Motor neuron (in vitro differentiated cells): ENCODE data around the gene LCOR. TPM values are rescaled to one million over a fixed set of nuclear protein-coding genes. Genes with fewer than 3 reads are reported as not detected.

Source experiments
- ATAC-seq, 8 experiments: fragments of 200-7000 bp; cut with Tn5 transposase; replicated peaks in 6 of 8; 2 replicates each; pipeline ENCODE4 v1.8.0; 2021; ENCODE audit warnings: mild to moderate bottlenecking in 8 of 8, moderate library complexity in 8 of 8
- H3K27ac ChIP-seq, 2 donors: fragments of 250-450 bp; sonication (Bioruptor Pico); 2 replicates each; pipeline ENCODE4 v1.9.0; 2021; ENCODE audit warnings: antibody characterized with exemption in 2 of 2, mild to moderate bottlenecking in 2 of 2, moderate library complexity in 1 of 2
- H3K4me1 ChIP-seq, 2 donors: fragments of 250-450 bp; sonication (Bioruptor Pico); replicated peaks in 1 of 2; 2 replicates each; pipeline ENCODE4 v1.6.1; 2021; ENCODE audit warnings: antibody characterized with exemption in 2 of 2, mild to moderate bottlenecking in 2 of 2, moderate library complexity in 1 of 2
- H3K4me3 ChIP-seq, 5 donors: fragments of 250-450 bp; sonication (Bioruptor Pico); 2 replicates each; pipeline ENCODE4 v1.9.0; 2021; ENCODE audit warnings: antibody characterized with exemption in 5 of 5, mild to moderate bottlenecking in 5 of 5, moderate library complexity in 4 of 5
- WGBS, 10 experiments: fragments of 450-650 bp; shearing (Covaris generic); methylation state at CpG; one replicate each; pipeline ENCODE4 v1.0.0; 2022; 5-methylcytosine and 5-hydroxymethylcytosine counted together
- in situ Hi-C, 9 experiments: fragments of 400-800 bp; cut with MboI; loops; one replicate each; pipeline ENCODE4 v1.15.0; 2021; ENCODE audit warnings: low sequenced_read_pairs in 9 of 9, low pct_unique_long_range_greater_than_20kb in 2 of 9; ENCODE audit not compliant: unreplicated experiment in 9 of 9
- total RNA-seq, 8 experiments: library from RNA; unstranded; fragments of 300-600 nt; gene quantifications; 2 replicates each; pipeline versions ENCODE4 v1.2.3 to v1.2.4, GENCODE V29; 2022

Gene LCOR
- total RNA-seq, 8 experiments from 2014 or later, result 11.0 to 62.7 (median 44.4) TPM

DNA sequence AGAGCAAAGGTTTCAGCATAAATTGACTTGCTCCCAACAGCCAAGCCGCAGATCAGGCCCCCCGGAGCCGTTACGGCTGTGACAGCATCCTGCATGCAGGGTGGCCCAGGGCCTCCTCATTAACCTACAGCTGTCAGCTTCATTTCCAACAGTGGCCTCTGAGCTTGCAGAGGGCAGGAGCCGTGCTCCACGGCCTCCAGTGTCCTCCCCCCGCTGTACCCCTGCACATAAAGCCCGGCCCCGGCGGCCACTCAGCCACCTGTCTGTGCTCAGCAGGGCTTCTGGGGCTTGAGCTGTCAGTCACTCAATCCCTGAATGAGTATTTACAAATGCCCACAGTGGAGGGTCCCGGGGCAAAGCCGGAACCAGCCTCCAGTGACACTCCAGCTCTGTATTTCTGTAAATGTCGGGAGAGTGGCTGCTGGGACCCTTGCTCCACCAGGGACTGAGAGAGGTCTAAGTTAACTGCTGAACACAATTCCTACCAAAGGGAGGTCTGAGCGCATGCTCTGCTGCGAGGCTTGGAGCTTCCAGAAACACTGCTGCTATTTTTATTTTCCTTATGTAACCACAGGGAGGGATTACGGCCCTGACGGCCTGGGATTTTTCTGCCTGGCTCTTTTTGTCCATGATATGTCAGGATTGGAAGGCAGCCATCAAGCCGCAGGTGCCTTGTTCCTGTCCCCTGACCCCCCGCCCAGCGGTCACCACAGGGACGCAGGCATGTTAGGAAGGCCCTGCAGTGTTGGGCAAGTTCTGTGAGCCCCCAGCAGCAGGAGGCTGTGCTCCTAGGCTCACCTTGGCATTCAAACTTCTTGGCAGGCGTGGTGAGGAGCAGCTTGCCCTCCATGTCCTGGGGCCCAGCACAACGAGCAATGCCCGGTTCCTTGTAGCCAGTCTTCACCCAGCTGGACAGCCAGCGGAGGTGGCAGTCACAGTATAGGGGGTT, 188.6 kb downstream of the LCOR start:
- H3K4me1 ChIP-seq, result peaks cover 0 to 11% of the 10 kb centered on the region in 2 donors
- 43 to 90% (median 74%) methylated on average over 1 to 9 of the region's 25 CpGs; no CpG with 5 or more reads in 2 of the 10 experiments for WGBS, 10 experiments
- H3K4me3 ChIP-seq, result no peak overlapping the region
- ATAC-seq, result peak in 1 of 8 experiments; percentile 26
- in situ Hi-C loops, result no loop called here
- peak overlapping the region in 1 of 2 donors; percentile 30 for H3K27ac ChIP-seq

DNA sequence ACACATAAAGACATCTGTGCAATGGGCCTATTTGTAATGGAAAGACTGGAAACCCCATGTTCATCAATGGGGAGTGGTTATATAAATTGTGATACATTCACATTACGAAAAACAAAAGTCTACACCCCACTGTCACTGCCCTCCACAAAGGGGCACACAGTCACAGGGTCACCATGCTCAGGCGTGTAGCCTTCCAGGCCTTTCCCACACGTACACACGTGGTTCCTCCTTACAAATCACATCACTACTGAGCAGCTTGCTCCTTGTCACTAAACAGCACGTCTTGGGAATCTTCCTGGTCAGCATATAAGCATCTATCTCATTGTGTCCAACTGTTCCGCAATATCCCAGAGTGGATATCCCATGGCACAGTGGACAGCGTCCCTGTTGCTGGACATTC, 190.5 kb downstream of the LCOR start:
- 80 to 100% (median 95%) methylated on average over 1 to 7 of the region's 7 CpGs; no CpG with 5 or more reads in 4 of the 10 experiments for WGBS, 10 experiments
- in situ Hi-C loops, result no loop called here

DNA sequence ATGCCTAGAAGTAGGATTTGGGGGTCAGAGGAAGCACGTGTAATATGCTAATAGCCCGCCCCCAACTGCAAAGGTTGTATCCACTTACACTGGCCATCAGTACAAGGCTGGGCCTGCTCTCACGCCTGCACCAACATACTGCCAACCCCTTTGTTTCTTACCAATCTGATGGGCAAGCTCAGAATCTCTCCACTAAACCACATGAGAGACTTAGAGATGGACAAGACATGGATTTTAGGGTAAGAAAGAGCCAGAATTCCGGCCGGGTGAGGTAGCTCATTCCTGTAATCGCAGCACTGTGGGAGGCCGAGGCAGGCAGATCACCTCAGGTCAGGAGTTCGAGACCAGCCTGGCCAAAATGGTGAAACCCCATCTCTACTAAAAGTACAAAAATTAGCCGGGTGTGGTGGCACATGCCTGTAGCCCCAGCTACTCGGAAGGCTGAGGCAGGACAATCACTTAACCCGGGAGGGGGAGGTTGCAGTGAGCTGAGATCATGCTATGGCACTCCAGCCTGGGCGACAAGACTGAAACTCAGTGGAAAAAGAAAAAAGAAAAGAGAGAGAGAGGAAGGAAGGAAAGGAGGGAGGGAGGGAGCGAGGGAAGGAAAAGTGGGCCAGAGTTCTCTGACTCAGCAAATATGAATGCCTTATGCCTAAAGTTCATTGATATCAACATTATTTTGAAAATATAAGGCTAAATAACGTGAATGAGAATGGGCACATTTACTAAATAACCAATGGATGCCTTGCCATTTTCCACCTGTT, 191.5 kb downstream of the LCOR start:
- ATAC-seq, result no peak
- Histone ChIP-seq H3K4me3 (no peak overlapping the region), H3K4me1 (peaks cover 0 to 7% of the 10 kb centered on the region in 2 donors), H3K27ac (no peak overlapping the region)
- WGBS, 10 experiments, result 53 to 95% (median 88%) methylated on average over 3 to 11 of the region's 14 CpGs
- in situ Hi-C loops, result no loop called here

More for the DNA sequence above, 190.5 kb downstream of the LCOR start:
- no peak overlapping the region for H3K27ac ChIP-seq
- peaks cover 0 to 7% of the 10 kb centered on the region in 2 donors for H3K4me1 ChIP-seq
- no peak overlapping the region for H3K4me3 ChIP-seq
- ATAC-seq, result no peak

DNA sequence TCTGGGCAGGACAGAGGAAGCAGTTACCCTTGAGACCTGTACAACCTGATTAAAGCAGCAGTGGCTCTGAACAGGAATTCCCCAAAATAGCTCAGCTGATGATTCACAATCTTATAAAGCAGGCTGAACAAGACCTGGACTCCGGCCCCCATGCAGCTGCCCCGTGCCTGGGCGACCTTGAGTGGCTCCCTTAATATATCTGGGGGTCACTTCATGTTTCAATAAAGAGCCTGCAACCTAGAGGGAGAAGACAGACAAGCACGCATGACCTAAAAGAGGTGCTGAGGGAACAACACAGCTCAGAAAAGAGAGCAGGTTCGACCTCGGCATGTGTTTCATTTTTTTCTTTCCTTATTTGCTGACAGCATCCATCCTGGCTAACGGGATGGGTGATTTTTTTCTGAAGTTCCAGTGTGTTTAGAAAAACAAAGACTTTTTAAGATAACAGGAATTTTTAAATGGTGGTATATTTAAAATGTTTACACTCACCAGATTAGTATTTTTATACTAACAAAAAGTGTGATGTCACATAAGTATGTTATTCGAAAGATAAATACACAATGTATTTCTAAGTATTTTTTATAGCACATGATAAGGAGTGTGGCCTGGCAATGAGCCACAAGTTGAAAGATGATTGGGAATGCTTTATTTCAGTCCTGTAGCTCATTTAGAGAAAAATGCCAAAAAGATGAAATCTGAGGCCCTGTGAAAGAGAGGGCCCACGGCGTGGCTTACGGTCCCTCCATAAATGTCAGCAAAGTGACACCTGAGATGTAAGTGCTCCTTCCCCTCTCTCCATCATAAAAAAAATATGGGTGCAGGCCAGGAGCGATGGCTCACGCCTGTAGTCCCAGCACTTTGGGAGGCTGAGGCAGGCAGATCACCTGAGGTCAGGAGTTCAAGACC, 192.3 kb downstream of the LCOR start:
- peak in 3 of 8 experiments; percentile 19 to 46 (median 28) for ATAC-seq
- in situ Hi-C loops, result no loop called here
- Histone ChIP-seq H3K4me3 (no peak overlapping the region), H3K4me1 (peaks cover 0 to 7% of the 10 kb centered on the region in 2 donors), H3K27ac (no peak overlapping the region)
- WGBS, 10 experiments, result 30 to 93% (median 84%) methylated on average over 2 to 9 of the region's 13 CpGs

DNA sequence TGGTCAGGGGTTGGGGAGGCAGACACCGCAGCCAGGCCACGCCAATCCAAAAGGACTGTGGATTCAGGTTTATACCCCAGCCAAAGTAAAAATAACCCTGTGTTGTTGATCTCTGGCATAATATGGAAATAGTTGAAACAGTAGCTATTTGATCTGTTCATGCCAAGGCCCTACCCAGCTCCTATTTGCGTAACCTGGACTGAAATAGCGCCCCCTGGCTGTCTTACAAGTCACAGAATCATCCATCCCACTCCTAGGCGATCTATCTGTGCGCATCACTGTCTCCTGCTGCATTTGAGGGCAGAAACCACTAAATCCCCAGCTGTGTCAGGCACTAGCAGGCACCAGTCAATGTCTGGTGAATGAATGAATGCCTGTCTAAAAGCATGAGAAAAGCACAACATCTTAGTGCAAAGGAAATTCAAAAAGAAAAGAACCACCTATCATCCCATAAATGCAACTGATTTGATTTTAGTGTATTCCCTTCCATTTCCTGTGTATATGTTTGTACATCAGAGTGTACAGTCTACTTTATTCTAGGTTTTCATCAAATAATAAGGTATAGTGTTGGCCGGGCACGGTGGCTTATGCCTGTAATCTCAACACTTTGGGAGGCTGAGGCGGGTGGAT, 193.6 kb downstream of the LCOR start:
- H3K27ac ChIP-seq, result no peak overlapping the region
- peak; percentile 47 to 85 (median 74) for ATAC-seq
- in situ Hi-C loops, result no loop called here
- peaks cover 0 to 1% of the 10 kb centered on the region in 2 donors for H3K4me1 ChIP-seq
- no peak overlapping the region for H3K4me3 ChIP-seq
- WGBS, 10 experiments, result 19 to 100% (median 75%) methylated on average over 1 to 8 of the region's 9 CpGs

DNA sequence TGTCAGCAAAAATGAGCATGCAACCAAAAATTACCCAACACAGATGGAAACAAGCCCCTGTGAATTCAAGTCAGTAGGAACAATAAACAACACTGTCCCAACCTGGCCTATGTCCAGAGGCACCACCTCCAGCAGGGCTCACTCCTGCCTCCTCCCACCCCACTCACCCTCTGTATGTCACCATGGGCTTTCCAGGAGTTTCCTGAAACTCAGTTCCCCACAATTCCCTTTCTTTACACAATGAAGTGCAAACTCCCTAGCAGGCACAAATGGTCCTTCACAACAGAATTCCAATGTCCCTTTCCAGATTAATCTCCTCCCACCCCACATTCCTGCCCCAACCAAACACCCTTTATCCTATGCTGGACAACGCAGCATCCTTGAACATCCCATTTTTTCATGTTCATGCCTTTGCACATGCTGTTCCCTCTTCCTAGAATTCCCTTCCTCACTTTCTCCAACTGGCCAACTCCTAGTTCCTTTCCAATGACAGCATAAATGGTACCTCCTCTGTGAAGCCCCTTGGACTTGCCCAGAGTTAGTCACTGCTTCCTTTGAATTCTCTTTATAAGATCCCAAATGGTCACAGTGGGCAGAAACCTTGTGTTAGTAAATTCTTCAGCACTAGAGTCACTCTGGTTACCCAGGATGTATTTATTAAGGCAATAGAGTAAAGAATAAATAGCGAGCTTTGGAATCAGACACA, 196.2 kb downstream of the LCOR start:
- WGBS, 10 experiments, result 50 to 100% (median 96%) methylated on average over 1 to 2 of the region's 2 CpGs; no CpG with 5 or more reads in 2 of the 10 experiments
- in situ Hi-C loops, result no loop called here
- no peak overlapping the region for H3K27ac ChIP-seq
- H3K4me3 ChIP-seq, result no peak overlapping the region
- no peak for ATAC-seq
- H3K4me1 ChIP-seq, result peaks cover 2% of the 10 kb centered on the region in 2 donors

DNA sequence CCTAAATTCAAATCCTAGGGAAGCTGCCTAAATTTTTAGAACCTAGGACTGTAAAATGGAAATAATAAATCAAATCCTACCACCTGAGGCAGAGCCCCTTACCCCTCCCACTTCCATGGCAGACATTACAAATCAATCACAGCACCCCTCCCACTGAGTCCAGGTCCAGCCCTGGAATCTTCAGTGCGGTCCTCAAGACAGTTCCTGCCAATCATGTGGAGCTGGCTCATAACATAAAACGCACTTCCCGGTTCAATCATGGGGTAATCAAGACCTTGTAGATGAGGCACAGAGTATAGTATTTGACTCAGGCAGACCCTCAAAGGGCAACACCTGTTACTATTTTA, 196.7 kb downstream of the LCOR start:
- in situ Hi-C loops, result no loop called here
- Histone ChIP-seq H3K27ac (no peak overlapping the region), H3K4me3 (no peak overlapping the region), H3K4me1 (peaks cover 2% of the 10 kb centered on the region in 2 donors)
- ATAC-seq, result no peak
- WGBS, 10 experiments, result 60 to 89% (median 77%) methylated on average over 1 to 3 of the region's 3 CpGs; no CpG with 5 or more reads in 6 of the 10 experiments

DNA sequence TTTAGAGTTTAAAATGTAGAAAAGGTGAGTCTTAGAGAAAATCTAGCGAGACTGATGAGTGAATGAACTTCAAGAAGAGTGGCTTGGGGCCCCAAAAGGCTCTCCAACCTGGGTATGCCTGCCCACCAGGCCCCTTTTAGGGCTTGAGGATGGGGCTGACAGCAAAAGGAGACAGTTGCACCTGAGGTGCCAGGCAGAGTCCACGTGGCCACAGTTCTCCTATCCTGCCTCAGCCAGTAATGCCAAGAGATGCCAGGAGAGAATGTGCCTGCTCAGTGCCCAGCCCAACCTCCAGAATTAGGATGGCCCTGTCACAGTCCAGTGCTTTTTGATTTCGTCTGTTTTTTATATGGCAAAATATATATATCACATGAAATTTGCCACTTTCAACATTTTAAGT, 197.2 kb downstream of the LCOR start:
- Histone ChIP-seq H3K4me1 (peaks cover 2% of the 10 kb centered on the region in 2 donors), H3K27ac (no peak overlapping the region), H3K4me3 (no peak overlapping the region)
- 22 to 90% (median 67%) methylated on average over 1 to 3 of the region's 3 CpGs; no CpG with 5 or more reads in 1 of the 10 experiments for WGBS, 10 experiments
- ATAC-seq, result no peak
- in situ Hi-C loops, result no loop called here

DNA sequence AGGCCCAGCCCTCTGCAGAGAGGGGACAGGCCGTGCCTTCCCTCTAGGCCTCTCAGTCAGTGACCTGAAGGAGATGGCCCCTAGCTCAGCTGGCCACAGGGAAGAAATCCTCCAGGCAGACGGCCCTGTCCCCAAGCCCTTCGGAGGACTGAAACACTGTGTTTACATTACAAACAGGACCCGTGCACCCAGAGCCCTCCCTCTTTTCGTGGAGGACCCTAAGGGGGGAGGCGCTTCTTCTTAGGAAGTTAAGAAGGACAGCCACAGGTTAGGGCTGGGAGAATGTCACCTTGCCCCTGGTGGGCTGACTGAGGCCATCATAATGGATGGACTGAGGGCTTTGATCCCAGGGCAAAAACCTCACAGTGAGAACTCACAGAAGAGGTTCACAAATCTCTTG, 198.8 kb downstream of the LCOR start:
- Histone ChIP-seq H3K27ac (no peak overlapping the region), H3K4me3 (no peak overlapping the region), H3K4me1 (peaks cover 2% of the 10 kb centered on the region in 2 donors)
- no peak for ATAC-seq
- WGBS, 10 experiments, result 40 to 80% (median 48%) methylated on average over 1 to 3 of the region's 6 CpGs; no CpG with 5 or more reads in 6 of the 10 experiments
- in situ Hi-C loops, result no loop called here

DNA sequence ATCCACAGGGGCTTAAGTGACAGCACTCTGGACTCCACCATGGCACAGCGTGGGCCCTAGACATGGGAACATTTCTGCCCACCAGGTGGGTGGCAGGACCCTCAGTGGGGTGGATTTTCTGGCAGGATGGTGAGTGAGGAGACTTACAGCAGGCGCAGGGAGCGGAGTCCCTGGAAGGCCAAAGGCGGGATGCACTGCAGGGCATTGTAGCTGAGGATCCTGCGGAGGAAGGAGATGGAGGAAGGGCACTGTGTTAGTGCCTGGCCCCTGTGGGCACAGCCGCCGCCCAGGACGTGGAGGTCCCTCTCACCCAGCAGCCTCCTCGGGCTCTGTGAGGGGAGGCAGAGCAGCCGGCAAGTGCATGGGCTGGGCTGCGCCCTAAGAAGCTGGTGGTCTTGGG, 199.4 kb downstream of the LCOR start:
- Histone ChIP-seq H3K4me1 (peaks cover 2% of the 10 kb centered on the region in 2 donors), H3K4me3 (no peak overlapping the region), H3K27ac (no peak overlapping the region)
- ATAC-seq, result no peak
- in situ Hi-C loops, result no loop called here
- WGBS, 10 experiments, result 85 to 100% (median 90%) methylated on average over 1 to 5 of the region's 11 CpGs; no CpG with 5 or more reads in 3 of the 10 experiments

DNA sequence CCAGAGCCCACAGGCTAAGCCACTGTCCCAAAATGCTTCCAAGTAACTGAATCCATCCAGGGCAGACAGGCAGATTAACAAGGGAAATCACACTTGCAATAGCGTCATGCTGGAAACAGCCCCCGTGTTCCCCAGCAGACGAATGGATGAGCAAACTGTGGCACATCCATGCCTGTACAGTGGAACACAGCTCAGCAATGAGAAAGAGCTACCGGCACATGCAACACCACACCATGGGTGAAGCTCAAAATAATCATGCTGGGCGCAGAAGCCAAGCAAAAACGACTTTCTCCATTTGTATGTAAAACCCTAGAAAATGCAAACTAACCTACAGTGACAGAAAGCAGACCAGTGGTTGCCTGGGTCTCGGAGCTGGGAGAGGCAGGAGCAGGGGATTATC, 200.5 kb downstream of the LCOR start:
- in situ Hi-C loops, result no loop called here
- WGBS, 10 experiments, result 17 to 100% (median 42%) methylated on average over 1 to 7 of the region's 7 CpGs
- peak in 3 of 8 experiments; percentile 48 to 60 (median 58) for ATAC-seq
- H3K27ac ChIP-seq, result no peak overlapping the region
- H3K4me1 ChIP-seq, result peaks cover 2% of the 10 kb centered on the region in 2 donors
- H3K4me3 ChIP-seq, result no peak overlapping the region
